GM19438 (cell line): Measurements from ENCODE around the gene CCBE1.
"Not testable (repeated sequence)": the region's sequence is repeated elsewhere in the genome, so short reads cannot be mapped to it uniquely, and the experiment has no call there.

Experiments
- ATAC-seq: cut with Tn5 transposase; IDR thresholded peaks from one replicate; pipeline ENCODE4 v1.9.1; 2021; ENCODE audit warnings: low read depth; ENCODE audit not compliant: unreplicated experiment

CCBE1 gene

GRCh38 chr18:59715966-59716369, 18.7 kb upstream of the CCBE1 start:
- no peak for ATAC-seq

GRCh38 chr18:59715445-59715844, 18.2 kb upstream of the CCBE1 start:
- ATAC-seq = no peak

- not testable (repeated sequence) for ATAC-seq
Measured at GRCh38 chr18:59714096-59714495, 16.9 kb upstream of the CCBE1 start.

- no peak for ATAC-seq
Measured at GRCh38 chr18:59712311-59712710, 15.1 kb upstream of the CCBE1 start.

GRCh38 chr18:59708988-59709387, 11.8 kb upstream of the CCBE1 start:
- no peak for ATAC-seq

- ATAC-seq = no peak
Measured at GRCh38 chr18:59707306-59707705, 10.1 kb upstream of the CCBE1 start.

GRCh38 chr18:59706499-59706898, 9.3 kb upstream of the CCBE1 start:
- ATAC-seq = no peak

GRCh38 chr18:59705145-59705544, 7.9 kb upstream of the CCBE1 start:
- ATAC-seq = no peak

- no peak for ATAC-seq
Measured at GRCh38 chr18:59704146-59704545, 6.9 kb upstream of the CCBE1 start.

- no peak for ATAC-seq
Measured at GRCh38 chr18:59701272-59701671, 4.0 kb upstream of the CCBE1 start.

GRCh38 chr18:59700535-59700967, 3.3 kb upstream of the CCBE1 start:
- ATAC-seq = no peak

- ATAC-seq = no peak
Measured at GRCh38 chr18:59699750-59700534, 2.7 kb upstream of the CCBE1 start.

GRCh38 chr18:59699061-59699460, 1.8 kb upstream of the CCBE1 start:
- ATAC-seq = no peak

- ATAC-seq = peak; percentile 32
Measured at GRCh38 chr18:59696311-59697235, 650 bp downstream of the CCBE1 start.

GRCh38 chr18:59695551-59695950, 1.7 kb downstream of the CCBE1 start:
- ATAC-seq = no peak

GRCh38 chr18:59694824-59695223, 2.4 kb downstream of the CCBE1 start:
- ATAC-seq = no peak

GRCh38 chr18:59691996-59692395, 5.2 kb downstream of the CCBE1 start:
- no peak for ATAC-seq

GRCh38 chr18:59690996-59691395, 6.2 kb downstream of the CCBE1 start:
- no peak for ATAC-seq

- no peak for ATAC-seq
Measured at GRCh38 chr18:59690186-59690982, 6.8 kb downstream of the CCBE1 start.

GRCh38 chr18:59689756-59690155, 7.5 kb downstream of the CCBE1 start:
- no peak for ATAC-seq

GRCh38 chr18:59686260-59686659, 11.0 kb downstream of the CCBE1 start:
- ATAC-seq = no peak
